H9 (cell line): ENCODE results near the gene TRIM65. TPM values are rescaled to one million over a fixed set of nuclear protein-coding genes. Genes with fewer than 3 reads are reported as not detected.
A peak's percentile ranks its signal among the peaks of the same experiment; 100 is the strongest.

Experiments
- DNase-seq: peaks from one replicate; pipeline ENCODE4 v3.0.0-alpha.2; 2017
- H2AFZ ChIP-seq: one replicate; pipeline ENCODE4 v1.6.1; 2013; ENCODE audit warnings: mild to moderate bottlenecking, low read length, control low read depth, moderate library complexity
- H2AK5ac ChIP-seq: 2 replicates; pipeline ENCODE4 v1.6.1; 2013; ENCODE audit warnings: low read length, control low read depth, mixed read lengths; ENCODE audit not compliant: insufficient read length
- H2BK120ac ChIP-seq: one replicate; pipeline ENCODE4 v1.6.1; 2013; ENCODE audit warnings: low read depth, mild to moderate bottlenecking, low read length, control low read depth, inconsistent platforms; ENCODE audit not compliant: poor library complexity, severe bottlenecking
- H2BK12ac ChIP-seq: 2 replicates; pipeline ENCODE4 v1.6.1; 2013; ENCODE audit warnings: low read length, control low read depth, mixed read lengths, low read depth; ENCODE audit not compliant: insufficient read length
- H2BK15ac ChIP-seq: 2 replicates; pipeline ENCODE4 v1.6.1; 2013; ENCODE audit warnings: low read depth, low read length, control low read depth
- H2BK20ac ChIP-seq: one replicate; pipeline ENCODE4 v1.6.1; 2013; ENCODE audit warnings: low read depth, mild to moderate bottlenecking, low read length, control low read depth, inconsistent platforms; ENCODE audit not compliant: poor library complexity, severe bottlenecking
- H2BK5ac ChIP-seq: 2 replicates; pipeline ENCODE4 v1.6.1; 2013; ENCODE audit warnings: low read length, control low read depth, mixed read lengths; ENCODE audit not compliant: insufficient read length
- H3K14ac ChIP-seq: 2 replicates; pipeline ENCODE4 v1.6.1; 2013; ENCODE audit warnings: low read length, control low read depth; ENCODE audit not compliant: insufficient read depth
- H3K18ac ChIP-seq: 2 replicates; pipeline ENCODE4 v1.6.1; 2013; ENCODE audit warnings: low read depth, mild to moderate bottlenecking, mixed read lengths, low read length, control low read depth; ENCODE audit not compliant: insufficient read length
- H3K23ac ChIP-seq: 2 replicates; pipeline ENCODE4 v1.6.1; 2013; ENCODE audit warnings: low read length, control low read depth, mixed read lengths, low read depth; ENCODE audit not compliant: insufficient read length
- H3K23me2 ChIP-seq: 2 replicates; pipeline ENCODE4 v1.6.1; 2013; ENCODE audit warnings: low read depth, mild to moderate bottlenecking, mixed read lengths, low read length, control low read depth; ENCODE audit not compliant: insufficient read length, poor library complexity, severe bottlenecking
- H3K27ac ChIP-seq: 2 replicates; pipeline ENCODE4 v1.5.1; 2013; ENCODE audit warnings: low read length, control low read depth, mixed read lengths, low read depth; ENCODE audit not compliant: insufficient read length
- H3K27me3 ChIP-seq: 2 replicates; pipeline ENCODE4 v1.6.1; 2013; ENCODE audit warnings: low read length, control low read depth, inconsistent platforms; ENCODE audit not compliant: insufficient read depth
- H3K4ac ChIP-seq: 2 replicates; pipeline ENCODE4 v1.6.1; 2013; ENCODE audit warnings: low read depth, mild to moderate bottlenecking, control low read depth, inconsistent platforms, low read length, moderate library complexity
- H3K4me1 ChIP-seq: 2 replicates; pipeline ENCODE4 v1.6.1; 2013; ENCODE audit warnings: low read length, control low read depth, inconsistent platforms; ENCODE audit not compliant: insufficient read depth
- H3K4me2 ChIP-seq: 2 replicates; pipeline ENCODE4 v1.6.1; 2013; ENCODE audit warnings: low read length, control low read depth, mixed read lengths; ENCODE audit not compliant: insufficient read length, insufficient read depth
- H3K56ac ChIP-seq: 2 replicates; pipeline ENCODE4 v1.6.1; 2013; ENCODE audit warnings: low read depth, mild to moderate bottlenecking, mixed read lengths, low read length, control low read depth; ENCODE audit not compliant: insufficient read length
- H3K79me1 ChIP-seq: 2 replicates; pipeline ENCODE4 v1.6.1; 2013; ENCODE audit warnings: low read depth, mild to moderate bottlenecking, moderate library complexity, low read length, control low read depth, inconsistent platforms; ENCODE audit not compliant: insufficient read depth, poor library complexity, severe bottlenecking
- H3K79me2 ChIP-seq: 2 replicates; pipeline ENCODE4 v1.6.1; 2013; ENCODE audit warnings: low read length, control low read depth, inconsistent platforms; ENCODE audit not compliant: insufficient read depth
- H3K9ac ChIP-seq: 2 replicates; pipeline ENCODE4 v1.6.1; 2013; ENCODE audit warnings: low read length, control low read depth, mixed read lengths; ENCODE audit not compliant: insufficient read length; ENCODE audit errors: extremely low read depth
- H3K9me3 ChIP-seq: one replicate; pipeline ENCODE4 v1.6.1; 2013; ENCODE audit warnings: low read depth, low read length, inconsistent platforms; ENCODE audit not compliant: control insufficient read depth
- H3T11ph ChIP-seq: one replicate; pipeline ENCODE4 v1.6.1; 2013; ENCODE audit warnings: mild to moderate bottlenecking, low read length, control low read depth, inconsistent platforms
- H4K20me1 ChIP-seq: one replicate; pipeline ENCODE4 v1.6.1; 2013; ENCODE audit not compliant: control insufficient read depth, insufficient read length, insufficient read depth
- H4K5ac ChIP-seq: 2 replicates; pipeline ENCODE4 v1.6.1; 2013; ENCODE audit warnings: low read depth, mild to moderate bottlenecking, mixed read lengths, low read length, control low read depth; ENCODE audit not compliant: insufficient read length
- H4K8ac ChIP-seq: replicated peaks from 2 replicates; pipeline ENCODE4 v1.6.1; 2013; ENCODE audit warnings: low read length, control low read depth, mixed read lengths, low read depth; ENCODE audit not compliant: insufficient read length
- H4K91ac ChIP-seq: 2 replicates; pipeline ENCODE4 v1.6.1; 2013; ENCODE audit warnings: low read depth, mild to moderate bottlenecking, moderate library complexity, mixed read lengths, low read length, control low read depth; ENCODE audit not compliant: insufficient read length
- H3K27ac Mint-ChIP-seq, 3 experiments: 2 replicates in 2 of 3; 3 replicates in 1 of 3; pipeline ENCODE4 v1.8.0; 2020 to 2021; ENCODE audit warnings: mixed read lengths in 3 of 3, mild to moderate bottlenecking in 1 of 3, moderate library complexity in 1 of 3
- H3K27me3 Mint-ChIP-seq: 2 replicates; pipeline ENCODE4 v1.8.0; 2021; ENCODE audit warnings: low read depth, mild to moderate bottlenecking, moderate library complexity, mixed read lengths
- H3K36me3 Mint-ChIP-seq, 3 experiments: 2 replicates in 2 of 3; 3 replicates in 1 of 3; pipeline ENCODE4 v1.8.0; 2020 to 2021; ENCODE audit warnings: low read depth in 3 of 3, mixed read lengths in 3 of 3; ENCODE audit not compliant: insufficient read depth in 1 of 3
- H3K4me1 Mint-ChIP-seq, 2 experiments: 2 replicates each; pipeline ENCODE4 v1.8.0; 2020; ENCODE audit warnings: mixed read lengths in 2 of 2
- H3K4me3 Mint-ChIP-seq, 2 experiments: 2 replicates in 1 of 2; 3 replicates in 1 of 2; pipeline ENCODE4 v1.8.0; 2020 to 2021; ENCODE audit warnings: mild to moderate bottlenecking in 2 of 2, mixed read lengths in 2 of 2, moderate library complexity in 1 of 2
- H3K9me3 Mint-ChIP-seq, 2 experiments: 2 replicates in 1 of 2; 3 replicates in 1 of 2; pipeline ENCODE4 v1.8.0; 2020; ENCODE audit warnings: mild to moderate bottlenecking in 2 of 2, mixed read lengths in 2 of 2, moderate library complexity in 1 of 2
- CTCF ChIP-seq: fragments of 200-600 bp; sonication (generic); conservative IDR thresholded peaks from 3 replicates; pipeline ENCODE4 v1.8.0; 2021; ENCODE audit warnings: antibody characterized with exemption, mild to moderate bottlenecking
- WGBS: extraction: QIAGEN DNeasy Blood & Tissue Kit; methylation state at CpG from one replicate; pipeline ENCODE4 v1.1.7; 2013; ENCODE audit warnings: missing lambda C conversion rate, low lambda C conversion rate, mixed read lengths; ENCODE audit not compliant: insufficient read length; ENCODE audit errors: extremely low coverage; 5-methylcytosine and 5-hydroxymethylcytosine counted together
- total RNA-seq: library from RNA; stranded (reverse); gene quantifications from 2 replicates; pipeline ENCODE4 v1.2.1, GENCODE V29; 2021

The TRIM65 gene
- total RNA-seq, 1 experiment from 2014 or later: 34.1 TPM

- no peak overlapping the region for H4K5ac ChIP-seq
- peaks cover 3% of the 10 kb centered on the region; the same call in 1 of the 2 replicates for H3K27me3 ChIP-seq
- no peaks in the 10 kb centered on the region; a peak in 2 of 7 replicates for H3K36me3 Mint-ChIP-seq
- no peak overlapping the region for H4K8ac ChIP-seq
- H2AK5ac ChIP-seq: no peak overlapping the region
- no peak overlapping the region for H3K9ac ChIP-seq
- no peak overlapping the region for H3K23ac ChIP-seq
- WGBS: no CpG with 5 or more reads among the region's 26 CpGs
- no peak overlapping the region for H4K91ac ChIP-seq
- no peak overlapping the region for H2AFZ ChIP-seq
- peaks cover 42% of the 10 kb centered on the region for H3K27me3 Mint-ChIP-seq
- H3K79me2 ChIP-seq: no peaks in the 10 kb centered on the region
- no peak overlapping the region for H3K4ac ChIP-seq
- H3K4me1 Mint-ChIP-seq: peaks cover 18 to 22% of the 10 kb centered on the region in 2 experiments
- no peak overlapping the region; a peak in 1 of 7 replicates for H3K27ac Mint-ChIP-seq
- no peak overlapping the region for H2BK5ac ChIP-seq
- H3K4me3 Mint-ChIP-seq: peak overlapping the region in 1 of 2 experiments; percentile 82; a peak in 1 of 5 replicates
- no peak overlapping the region for H3K27ac ChIP-seq
- H3K79me1 ChIP-seq: no peaks in the 10 kb centered on the region
- H3K14ac ChIP-seq: no peak overlapping the region; the same call in 1 of the 2 replicates
- H2BK20ac ChIP-seq: no peak overlapping the region
- H4K20me1 ChIP-seq: no peaks in the 10 kb centered on the region
- H3K4me2 ChIP-seq: no peak overlapping the region
- H3K56ac ChIP-seq: no peak overlapping the region
- no peaks in the 10 kb centered on the region for H3K9me3 ChIP-seq
- peak; percentile 57 for TF ChIP-seq CTCF
- H3K9me3 Mint-ChIP-seq: no peaks in the 10 kb centered on the region; a peak in 1 of 5 replicates
- no peak overlapping the region for H3K18ac ChIP-seq
- no peak overlapping the region for H2BK12ac ChIP-seq
- DNase-seq: peak; percentile 86
- no peak overlapping the region for H2BK15ac ChIP-seq
- H3T11ph ChIP-seq: no peak overlapping the region
- peaks cover 3% of the 10 kb centered on the region; the same call in 1 of the 2 replicates for H3K4me1 ChIP-seq
- H3K23me2 ChIP-seq: peaks cover 8% of the 10 kb centered on the region
- H2BK120ac ChIP-seq: no peak overlapping the region
Observed at GRCh38 chr17:75876190-75876937, 20.4 kb downstream of the TRIM65 start.
